Measurements from ENCODE around the gene DISC1.

DISC1 gene

DNA sequence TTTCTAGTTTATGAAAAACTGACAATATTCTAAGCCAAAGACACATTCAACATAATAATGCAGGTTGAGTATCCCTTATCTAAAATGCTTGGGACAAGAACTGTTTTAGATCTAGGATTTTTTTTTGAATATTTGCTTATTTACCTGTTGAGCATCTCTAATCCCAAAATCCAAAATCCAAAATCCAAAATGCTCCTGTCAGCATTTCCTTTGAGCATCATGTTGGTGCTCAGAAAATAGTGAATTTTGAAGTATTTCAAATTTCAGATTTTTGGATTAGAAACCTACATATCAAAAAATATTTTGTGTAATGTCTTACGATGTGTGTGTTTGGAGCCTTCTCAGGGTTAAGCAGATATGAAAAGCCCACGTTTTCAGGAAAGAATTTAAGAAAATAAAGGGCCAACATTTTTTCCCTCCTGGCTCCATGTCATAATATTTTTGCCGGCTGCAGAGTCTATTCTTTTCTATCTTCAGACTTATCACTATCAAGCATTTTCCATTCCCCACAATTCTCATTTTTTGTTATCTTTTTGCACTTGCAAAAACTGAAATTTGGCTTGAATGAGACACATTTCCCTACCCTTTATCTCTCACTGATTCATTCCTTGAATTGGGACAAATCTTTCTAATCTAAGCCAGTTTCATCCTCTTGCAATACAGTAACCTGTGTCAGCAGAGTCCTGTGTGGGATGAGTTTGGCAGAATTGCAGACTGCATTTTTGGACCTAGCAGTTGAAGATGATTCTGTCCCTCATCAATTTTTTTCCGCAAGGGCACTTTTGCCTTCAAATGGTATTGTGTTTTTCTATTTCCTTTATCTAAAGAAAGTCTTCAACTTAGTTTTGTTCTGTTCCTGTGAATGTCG, 233.9 kb downstream of the DISC1 start:
- no peak for DNase-seq (ENCODE audit: low read depth)

DNA sequence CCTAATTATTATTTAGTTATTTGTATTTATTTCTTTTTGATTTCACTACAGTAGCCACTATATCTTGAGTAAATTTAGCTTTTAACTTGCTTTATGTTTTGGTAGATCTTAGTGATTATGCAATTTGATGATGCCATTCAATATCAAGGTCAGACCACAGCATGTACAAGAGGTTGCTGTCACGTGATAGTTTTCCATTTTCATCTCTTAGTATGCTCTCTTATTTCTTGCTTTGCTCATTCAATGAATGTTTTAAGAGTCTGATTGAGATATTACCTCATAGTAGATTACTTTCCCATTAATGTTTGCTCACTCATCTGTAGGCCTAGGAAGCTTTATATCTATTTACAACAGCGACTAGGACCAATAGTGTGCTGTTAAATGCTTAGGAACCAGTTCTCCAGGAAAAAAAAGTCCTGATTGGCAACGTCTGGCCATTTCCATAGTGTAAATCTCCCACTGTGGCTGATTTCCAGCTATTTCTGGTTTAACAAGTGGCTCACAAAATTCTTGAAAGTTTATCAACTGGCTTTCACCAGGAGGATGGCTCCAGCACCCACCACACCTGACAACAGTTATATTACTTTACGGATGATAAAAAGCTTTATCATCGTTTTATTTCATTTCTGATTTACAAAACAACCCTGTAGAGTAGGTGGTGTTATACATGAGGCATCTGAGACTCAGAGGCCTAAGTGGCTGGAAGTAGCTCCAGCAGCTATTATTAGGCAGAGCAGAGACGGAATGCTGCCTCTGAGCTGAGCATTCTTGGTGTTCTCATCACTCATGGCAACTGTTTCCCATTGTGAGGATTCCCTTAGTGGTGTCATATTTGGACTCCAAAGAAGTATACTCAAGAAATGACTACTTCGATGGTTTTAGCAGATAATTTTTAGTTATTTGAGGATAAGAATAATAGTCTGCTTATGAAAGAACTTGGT, 235.2 kb downstream of the DISC1 start:
- no peak for DNase-seq (ENCODE audit: low read depth)

- DNase-seq (ENCODE audit: low read depth) = no peak
These were observed 236.0 kb downstream of the DISC1 start for GRCh38 chr1:231862611-231863010.

DNA sequence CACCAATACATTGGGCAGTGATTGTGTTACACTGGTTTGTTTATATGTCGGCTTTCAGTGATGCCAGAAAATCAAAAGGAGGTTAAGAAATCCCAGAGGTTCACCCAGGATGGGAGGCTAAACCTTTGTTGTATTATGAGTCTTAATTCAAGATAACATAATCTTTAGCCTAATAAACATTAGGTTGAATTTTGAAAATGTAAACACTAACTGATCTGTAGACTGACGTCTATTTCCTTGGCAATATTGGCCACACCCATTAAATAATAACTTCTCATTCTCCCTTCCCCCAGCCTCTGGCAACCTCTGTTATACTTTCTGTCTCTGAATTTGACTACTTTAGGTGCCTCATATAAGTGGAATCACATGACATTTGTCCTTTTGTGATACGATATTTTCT, 238.7 kb downstream of the DISC1 start:
- no peak for DNase-seq (ENCODE audit: low read depth)

GRCh38 chr1:231866392-231867331, 240.1 kb downstream of the DISC1 start:
- DNase-seq (ENCODE audit: low read depth) = peak; percentile 51

GRCh38 chr1:231867607-231868006, 241.0 kb downstream of the DISC1 start:
- no peak for DNase-seq (ENCODE audit: low read depth)

DNA sequence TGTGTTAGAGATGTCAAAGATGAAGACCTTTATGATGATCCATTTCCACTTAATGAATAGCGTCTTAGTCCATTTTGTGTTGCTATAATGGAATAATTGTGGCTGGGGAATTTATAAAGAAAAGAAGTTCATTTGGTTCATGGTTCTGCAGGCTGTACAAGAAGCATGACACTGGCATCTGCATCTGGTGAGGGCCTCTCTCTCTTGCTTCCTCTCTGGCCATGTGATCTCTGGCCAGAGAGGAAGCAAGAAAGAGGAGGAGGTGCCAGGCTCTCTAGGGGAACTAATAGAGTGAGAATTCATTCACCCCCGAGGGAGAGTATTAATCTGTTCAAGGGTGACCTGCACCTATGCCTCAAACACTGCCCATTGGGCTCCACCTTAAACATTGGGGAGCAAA, 242.8 kb downstream of the DISC1 start:
- DNase-seq (ENCODE audit: low read depth) = no peak

DNA sequence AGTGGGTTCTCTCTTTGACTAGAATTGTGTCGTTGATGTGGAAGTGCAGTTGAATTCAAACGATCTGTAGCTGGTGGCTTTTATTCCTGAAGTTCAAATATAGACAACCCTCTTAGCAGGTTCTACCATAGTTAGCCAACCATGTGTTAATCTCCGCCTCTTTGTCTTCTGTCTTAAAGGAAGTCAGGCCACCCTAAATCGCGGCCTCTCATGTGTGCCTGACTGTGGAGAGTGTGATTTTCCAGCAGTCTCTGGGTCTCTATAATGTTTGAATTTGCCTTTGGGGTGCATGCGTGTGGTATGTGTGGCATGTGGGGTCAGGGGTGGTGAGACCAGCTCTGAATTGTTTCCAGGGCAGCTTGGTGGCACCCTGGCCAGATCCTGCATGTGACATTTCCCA, 244.9 kb downstream of the DISC1 start:
- DNase-seq (ENCODE audit: low read depth) = no peak

- no peak for DNase-seq (ENCODE audit: low read depth)
These were observed 245.3 kb downstream of the DISC1 start for GRCh38 chr1:231871878-231872277.

DNA sequence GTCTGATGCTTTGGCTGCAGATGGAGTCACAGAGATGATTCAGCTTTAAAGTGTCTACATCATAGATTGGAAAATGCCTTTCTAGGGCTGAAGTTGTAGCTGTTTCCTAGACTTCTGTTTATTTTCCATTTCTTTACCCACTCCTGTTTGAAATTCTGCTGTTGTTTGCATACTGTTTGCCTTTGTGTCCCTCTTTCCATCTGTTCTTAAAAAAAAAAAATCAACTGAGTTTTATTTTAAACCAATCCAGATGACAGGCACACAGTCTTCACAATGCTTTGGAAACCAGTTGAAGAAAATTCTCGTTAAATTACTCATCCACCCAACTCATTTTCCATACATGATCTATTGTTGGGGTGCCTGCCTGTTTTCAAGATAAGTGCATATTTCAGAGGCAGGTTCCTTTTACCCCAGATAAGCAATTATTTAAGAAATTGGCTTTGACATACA, 245.9 kb downstream of the DISC1 start:
- DNase-seq (ENCODE audit: low read depth) = no peak

- DNase-seq (ENCODE audit: low read depth) = no peak
These were observed 252.1 kb downstream of the DISC1 start for GRCh38 chr1:231878737-231879136.

GRCh38 chr1:231879296-231879695, 252.7 kb downstream of the DISC1 start:
- DNase-seq (ENCODE audit: low read depth) = no peak

DNA sequence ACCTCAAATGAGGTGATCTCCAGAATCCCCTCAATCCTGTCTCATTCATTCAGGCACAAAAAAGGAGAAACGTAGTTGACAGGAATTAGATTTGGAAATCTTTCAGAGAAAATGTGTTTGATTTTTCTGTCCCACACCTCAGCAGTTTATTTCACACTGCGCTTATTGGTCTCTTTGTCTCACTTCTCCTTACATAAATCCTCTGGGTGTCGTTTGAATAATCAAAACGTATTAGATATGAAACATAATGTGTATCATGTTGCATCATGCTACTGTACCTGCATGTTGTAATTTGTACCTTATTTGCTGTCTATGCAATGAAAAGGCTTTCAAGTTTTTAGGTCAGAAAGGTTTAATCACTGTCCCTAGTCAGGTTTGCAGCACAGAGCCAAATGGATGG, 255.7 kb downstream of the DISC1 start:
- DNase-seq (ENCODE audit: low read depth) = no peak

DNA sequence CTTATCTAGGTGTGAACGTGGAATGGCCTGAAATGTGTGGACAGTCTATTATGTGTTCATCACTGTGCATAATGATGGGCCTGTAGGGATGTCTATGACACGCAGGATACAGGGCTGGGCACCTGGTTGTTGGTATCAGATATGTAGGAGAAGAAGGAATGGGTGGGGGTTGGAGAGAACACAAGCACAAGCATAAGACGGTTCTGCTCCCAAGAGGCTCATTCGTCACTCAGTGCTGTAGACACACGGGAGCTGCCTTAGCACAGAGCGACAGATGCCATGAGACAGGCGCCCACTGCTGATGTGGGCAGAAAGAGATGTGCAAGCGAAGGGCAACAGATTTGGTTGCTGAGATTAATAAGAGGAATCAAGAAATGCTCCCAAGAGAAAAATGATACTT, 256.2 kb downstream of the DISC1 start:
- DNase-seq (ENCODE audit: low read depth) = no peak

DNA sequence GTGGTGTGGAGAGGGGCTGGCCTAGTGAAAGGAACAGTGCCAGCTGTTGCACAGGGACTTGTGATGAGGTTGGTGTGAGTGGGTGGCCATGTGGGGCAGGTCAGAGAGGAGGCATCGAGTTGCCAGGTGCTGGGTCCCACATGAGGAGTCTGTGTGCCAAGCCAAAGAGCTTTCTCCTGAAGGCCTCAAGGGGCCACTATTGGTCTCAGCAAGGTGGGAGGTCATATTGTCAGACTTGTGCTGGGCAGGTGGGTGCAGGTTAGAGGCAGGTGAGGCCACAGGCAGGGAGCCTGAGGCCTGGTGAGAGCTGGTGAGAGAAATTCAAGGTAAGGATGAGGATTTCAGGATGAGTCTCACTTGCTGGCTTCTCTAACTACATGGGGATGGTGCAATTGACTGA, 256.8 kb downstream of the DISC1 start:
- DNase-seq (ENCODE audit: low read depth) = no peak

- no peak for DNase-seq (ENCODE audit: low read depth)
These were observed 258.7 kb downstream of the DISC1 start for GRCh38 chr1:231885209-231885854.

DNA sequence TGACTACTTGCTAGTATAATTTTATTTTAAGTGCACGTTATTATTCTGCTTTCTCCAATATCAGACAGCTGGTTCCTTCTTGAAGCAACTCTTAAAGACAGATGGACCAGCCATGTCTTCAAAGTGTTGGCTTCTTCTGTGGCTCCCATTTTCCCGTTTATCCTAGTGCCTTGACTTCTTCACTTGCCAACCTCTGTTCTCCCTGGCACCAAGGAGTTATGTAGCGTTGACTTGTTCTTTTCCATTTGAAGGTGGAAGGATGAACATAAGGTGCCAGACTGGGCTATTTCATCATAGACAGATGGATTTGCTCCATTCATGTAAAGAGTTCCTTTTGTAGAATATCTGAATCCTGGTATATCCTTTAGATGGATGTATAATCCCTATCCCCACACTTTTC, 260.6 kb downstream of the DISC1 start:
- DNase-seq (ENCODE audit: low read depth) = no peak

DNA sequence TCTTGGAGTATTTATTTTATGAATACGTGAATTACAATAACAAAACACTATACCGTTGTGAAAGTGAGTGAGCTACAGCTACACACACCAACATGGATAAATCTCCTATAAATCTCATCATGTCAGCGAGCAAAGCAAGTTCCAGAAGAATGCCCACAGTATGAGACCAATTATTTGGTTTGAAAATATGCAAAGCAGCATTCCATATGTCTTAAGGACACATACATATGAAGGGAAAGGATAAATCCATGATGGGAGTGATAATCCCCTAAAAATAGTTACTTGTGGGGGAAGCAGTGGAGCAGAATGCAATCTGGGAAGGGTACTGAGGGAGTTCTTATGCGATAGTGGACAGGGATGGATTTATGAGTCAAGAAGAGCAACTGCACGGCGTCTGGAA, 261.3 kb downstream of the DISC1 start:
- DNase-seq (ENCODE audit: low read depth) = no peak

DNA sequence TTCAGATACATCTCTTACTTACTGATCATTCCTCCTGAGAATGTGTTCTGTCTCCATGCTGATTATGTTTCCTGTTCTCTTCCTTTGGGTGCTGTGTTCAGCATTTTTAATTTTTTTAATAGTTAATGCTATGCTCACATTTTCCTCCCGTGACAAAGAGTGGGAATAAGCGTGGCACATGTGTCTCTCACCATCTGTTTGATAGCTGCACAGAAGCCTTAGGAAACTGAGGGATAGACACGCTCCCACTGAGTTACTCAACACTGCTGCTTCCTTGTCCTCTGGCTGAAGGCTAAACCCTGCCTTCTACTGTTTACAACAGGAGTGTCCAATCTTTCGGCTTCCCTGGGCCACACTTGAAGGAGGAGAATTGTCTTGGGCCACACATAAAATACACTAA, 264.2 kb downstream of the DISC1 start:
- no peak for DNase-seq (ENCODE audit: low read depth)

DNA sequence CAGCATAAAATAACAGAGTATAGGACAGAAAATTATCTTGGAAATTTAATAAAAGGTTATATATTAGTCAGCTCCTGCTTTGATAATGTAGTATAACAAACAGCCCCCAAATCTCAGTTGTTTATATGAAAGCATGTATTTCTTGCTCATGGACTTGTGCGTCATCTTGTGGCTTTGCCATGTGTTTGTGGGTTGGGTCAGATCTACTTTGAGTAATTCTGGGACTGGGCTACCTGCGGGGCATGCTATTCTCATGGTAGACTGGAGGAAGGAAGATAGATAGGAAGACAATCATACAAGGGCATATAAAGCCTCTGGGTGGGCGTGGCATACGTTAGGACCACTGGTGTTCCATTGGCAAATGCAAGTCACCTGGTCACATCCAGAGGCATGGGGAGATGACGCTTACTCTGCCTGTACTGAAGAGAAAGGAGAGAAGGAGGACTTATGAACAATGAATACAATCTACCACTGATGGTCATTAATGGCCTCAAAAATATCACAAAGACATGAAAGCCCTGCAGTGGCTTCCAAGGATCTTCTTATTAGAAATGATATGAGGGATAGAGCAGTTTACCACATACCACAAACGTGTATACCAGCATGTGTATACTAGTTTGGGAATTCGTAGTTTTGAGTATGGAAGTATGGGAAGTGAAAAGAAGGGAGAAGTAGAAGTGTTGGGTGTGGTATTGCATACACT, 267.0 kb downstream of the DISC1 start:
- DNase-seq (ENCODE audit: low read depth) = no peak

DNA sequence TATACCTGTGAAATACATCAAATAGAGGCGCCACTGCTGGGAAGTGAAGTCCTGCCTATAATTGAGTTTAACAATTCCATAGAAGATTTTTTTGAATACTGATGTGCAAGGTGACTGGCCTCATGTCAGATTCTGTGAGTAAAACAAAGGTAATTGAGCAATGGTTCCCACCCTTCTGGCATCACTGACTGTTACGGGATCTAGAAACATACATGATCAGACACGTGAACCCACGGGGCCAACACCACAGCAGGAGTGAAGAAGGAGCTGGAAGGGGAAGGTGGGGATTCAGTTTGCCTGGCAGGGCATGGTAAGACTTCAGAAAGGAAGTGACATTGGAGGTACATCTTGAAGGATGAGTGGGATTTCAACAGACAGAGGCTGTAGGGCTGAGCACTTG, 270.2 kb downstream of the DISC1 start:
- no peak for DNase-seq (ENCODE audit: low read depth)
